ENCODE data around the gene NUDC. TPM values are rescaled to one million over a fixed set of nuclear protein-coding genes. Genes with fewer than 3 reads are reported as not detected.

The NUDC gene
- total RNA-seq, 5 donors from 2014 or later (not counting 1 experiment from before 2014, with no cell fraction given) = 39.1 to 45.7 (median 43.2) TPM

- H3K27ac Mint-ChIP-seq = peak within 1 kb of the TSS; percentile 16 to 61
- Histone ChIP-seq H3K27ac (ENCODE audit: low read length) (no peak within 1 kb of the TSS), H3K4me3 (ENCODE audit: control insufficient read depth in 1 of 2, extremely low read depth in 1 of 2, low read length in 1 of 2) (peak within 1 kb of the TSS; percentile 61 to 72), H3K4me1 (ENCODE audit: control insufficient read depth in 1 of 2, extremely low read depth in 1 of 2, insufficient read depth in 2 of 2, low read length in 2 of 2) (peaks cover 0 to 18% of the 10 kb centered on the region in 2 experiments), H3K36me3 (ENCODE audit: control insufficient read depth in 2 of 2, extremely low read depth in 1 of 2, insufficient read depth in 1 of 2, low read length in 1 of 2) (no peaks in the 10 kb centered on the region), H3K9me3 (no peaks in the 10 kb centered on the region), H3K27me3 (replicated peaks in 1 of 2; ENCODE audit: control insufficient read depth in 2 of 2, extremely low read depth in 1 of 2, insufficient read depth in 2 of 2, low read length in 1 of 2) (peaks cover 4 to 47% of the 10 kb centered on the region in 2 experiments)
- POLR2A ChIA-PET = no interaction called here
- CTCF ChIA-PET = interaction anchor here in 1 of 2 donors (0.7 kb wide), 1 partner anchor 38 kb away, joined by 4 read pairs; no protein-coding TSS in a partner anchor
- ATAC-seq (replicated peaks in 1 of 4) (peak; percentile 92 to 96 (median 95)), DNase-seq (peak; percentile 32 to 73 (median 55))
- H3K36me3 Mint-ChIP-seq = peaks cover 10% of the 10 kb centered on the region
- 2% methylated on average over 84 of the region's 86 CpGs for WGBS (ENCODE audit: insufficient coverage)
- peak within 1 kb of the TSS; percentile 72 to 91 (median 78) for H3K4me3 Mint-ChIP-seq
- H3K9me3 Mint-ChIP-seq = no peaks in the 10 kb centered on the region
- peaks cover 18 to 22% of the 10 kb centered on the region in 2 donors for H3K27me3 Mint-ChIP-seq
- peaks cover 8 to 14% (median 14%) of the 10 kb centered on the region in 3 donors for H3K4me1 Mint-ChIP-seq
Measured at GRCh38 chr1:26959722-26960624, 38.4 kb downstream of the NUDC start, which contains the start of gene KDF1. Gene KDF1 (minus strand): TSS chr1:26960468. CDS start chr1:26952380, 8,088 bp downstream.

GRCh38 chr1:26960625-26960966 lies 39.1 kb downstream of the NUDC start:
- no peak for DNase-seq
- ATAC-seq (replicated peaks in 1 of 4) = no peak
- no peaks in the 10 kb centered on the region for H3K36me3 ChIP-seq (ENCODE audit: control insufficient read depth in 2 of 2, extremely low read depth in 1 of 2, insufficient read depth in 1 of 2, low read length in 1 of 2)
- H3K4me3 Mint-ChIP-seq = peak overlapping the region; percentile 72 to 91 (median 78)
- WGBS (ENCODE audit: insufficient coverage) = 25% methylated on average over 3 of the region's 3 CpGs
- H3K27me3 Mint-ChIP-seq = peaks cover 19 to 23% of the 10 kb centered on the region in 2 donors
- ChIA-PET CTCF (interaction anchor here in 1 of 2 donors (0.7 kb wide), 1 partner anchor 38 kb away, joined by 4 read pairs; no protein-coding TSS in a partner anchor), POLR2A (no interaction called here)
- H3K4me3 ChIP-seq (ENCODE audit: control insufficient read depth in 1 of 2, extremely low read depth in 1 of 2, low read length in 1 of 2) = peak overlapping the region; percentile 61 to 72
- H3K9me3 ChIP-seq = no peaks in the 10 kb centered on the region
- H3K4me1 ChIP-seq (ENCODE audit: control insufficient read depth in 1 of 2, extremely low read depth in 1 of 2, insufficient read depth in 2 of 2, low read length in 2 of 2) = peaks cover 0 to 18% of the 10 kb centered on the region in 2 experiments
- peaks cover 8 to 14% (median 14%) of the 10 kb centered on the region in 3 donors for H3K4me1 Mint-ChIP-seq
- peak overlapping the region; percentile 16 to 61 for H3K27ac Mint-ChIP-seq
- H3K9me3 Mint-ChIP-seq = no peaks in the 10 kb centered on the region
- peaks cover 10% of the 10 kb centered on the region for H3K36me3 Mint-ChIP-seq
- peaks cover 4 to 49% of the 10 kb centered on the region in 2 experiments for H3K27me3 ChIP-seq (replicated peaks in 1 of 2; ENCODE audit: control insufficient read depth in 2 of 2, extremely low read depth in 1 of 2, insufficient read depth in 2 of 2, low read length in 1 of 2)
- no peak overlapping the region for H3K27ac ChIP-seq (ENCODE audit: low read length)

GRCh38 chr1:26961826-26962225 lies 40.3 kb downstream of the NUDC start:
- Histone ChIP-seq H3K36me3 (ENCODE audit: control insufficient read depth in 2 of 2, extremely low read depth in 1 of 2, insufficient read depth in 1 of 2, low read length in 1 of 2) (no peaks in the 10 kb centered on the region), H3K27ac (ENCODE audit: low read length) (no peak overlapping the region), H3K4me1 (ENCODE audit: control insufficient read depth in 1 of 2, extremely low read depth in 1 of 2, insufficient read depth in 2 of 2, low read length in 2 of 2) (peaks cover 0 to 18% of the 10 kb centered on the region in 2 experiments), H3K9me3 (no peaks in the 10 kb centered on the region), H3K4me3 (ENCODE audit: control insufficient read depth in 1 of 2, extremely low read depth in 1 of 2, low read length in 1 of 2) (no peak overlapping the region), H3K27me3 (replicated peaks in 1 of 2; ENCODE audit: control insufficient read depth in 2 of 2, extremely low read depth in 1 of 2, insufficient read depth in 2 of 2, low read length in 1 of 2) (peaks cover 4 to 61% of the 10 kb centered on the region in 2 experiments)
- ATAC-seq (replicated peaks in 1 of 4) (no peak), DNase-seq (no peak)
- H3K36me3 Mint-ChIP-seq = peaks cover 3% of the 10 kb centered on the region
- ChIA-PET POLR2A (interaction anchor here in 1 of 2 donors (0.6 kb wide), 1 partner anchor 838 kb away, joined by 3 read pairs; no protein-coding TSS in a partner anchor), CTCF (interaction anchor here in 1 of 2 donors (0.6 kb wide), 1 partner anchor 1667 kb away, joined by 5 read pairs; no protein-coding TSS in a partner anchor)
- peak overlapping the region in 1 of 3 donors; percentile 17 for H3K4me3 Mint-ChIP-seq
- H3K27ac Mint-ChIP-seq = no peak overlapping the region
- peaks cover 8 to 14% (median 14%) of the 10 kb centered on the region in 3 donors for H3K4me1 Mint-ChIP-seq
- 93% methylated on average over 2 of the region's 3 CpGs for WGBS (ENCODE audit: insufficient coverage)
- H3K27me3 Mint-ChIP-seq = peaks cover 29 to 34% of the 10 kb centered on the region in 2 donors
- H3K9me3 Mint-ChIP-seq = no peaks in the 10 kb centered on the region

- H3K36me3 ChIP-seq (ENCODE audit: control insufficient read depth in 2 of 2, extremely low read depth in 1 of 2, insufficient read depth in 1 of 2, low read length in 1 of 2) = no peaks in the 10 kb centered on the region
- H3K4me3 ChIP-seq (ENCODE audit: control insufficient read depth in 1 of 2, extremely low read depth in 1 of 2, low read length in 1 of 2) = no peak overlapping the region
- no peak overlapping the region for H3K27ac ChIP-seq (ENCODE audit: low read length)
- Mint-ChIP-seq H3K9me3 (no peaks in the 10 kb centered on the region), H3K27me3 (peaks cover 34 to 37% of the 10 kb centered on the region in 2 donors), H3K4me3 (no peak overlapping the region), H3K27ac (no peak overlapping the region), H3K4me1 (peaks cover 5 to 6% (median 6%) of the 10 kb centered on the region in 3 donors), H3K36me3 (no peaks in the 10 kb centered on the region)
- ChIA-PET CTCF (no interaction called here), POLR2A (no interaction called here)
- no peak for ATAC-seq (replicated peaks in 1 of 4)
- DNase-seq = no peak
- WGBS (ENCODE audit: insufficient coverage) = 88% methylated on average over 4 of the region's 6 CpGs
- no peaks in the 10 kb centered on the region for H3K9me3 ChIP-seq
- peaks cover 0 to 7% of the 10 kb centered on the region in 2 experiments for H3K4me1 ChIP-seq (ENCODE audit: control insufficient read depth in 1 of 2, extremely low read depth in 1 of 2, insufficient read depth in 2 of 2, low read length in 2 of 2)
- peaks cover 0 to 68% of the 10 kb centered on the region in 2 experiments for H3K27me3 ChIP-seq (replicated peaks in 1 of 2; ENCODE audit: control insufficient read depth in 2 of 2, extremely low read depth in 1 of 2, insufficient read depth in 2 of 2, low read length in 1 of 2)
Measured at GRCh38 chr1:26965213-26965612, 43.7 kb downstream of the NUDC start.

GRCh38 chr1:26965628-26966027 lies 44.1 kb downstream of the NUDC start:
- Mint-ChIP-seq H3K27ac (no peak overlapping the region), H3K9me3 (no peaks in the 10 kb centered on the region), H3K4me1 (peaks cover 3% of the 10 kb centered on the region in 3 donors), H3K36me3 (no peaks in the 10 kb centered on the region), H3K27me3 (peaks cover 37% of the 10 kb centered on the region in 2 donors), H3K4me3 (no peak overlapping the region)
- H3K4me3 ChIP-seq (ENCODE audit: control insufficient read depth in 1 of 2, extremely low read depth in 1 of 2, low read length in 1 of 2) = no peak overlapping the region
- DNase-seq = no peak
- no peak for ATAC-seq (replicated peaks in 1 of 4)
- no peak overlapping the region for H3K27ac ChIP-seq (ENCODE audit: low read length)
- ChIA-PET CTCF (no interaction called here), POLR2A (no interaction called here)
- peaks cover 0 to 70% of the 10 kb centered on the region in 2 experiments for H3K27me3 ChIP-seq (replicated peaks in 1 of 2; ENCODE audit: control insufficient read depth in 2 of 2, extremely low read depth in 1 of 2, insufficient read depth in 2 of 2, low read length in 1 of 2)
- H3K4me1 ChIP-seq (ENCODE audit: control insufficient read depth in 1 of 2, extremely low read depth in 1 of 2, insufficient read depth in 2 of 2, low read length in 2 of 2) = peaks cover 0 to 3% of the 10 kb centered on the region in 2 experiments
- WGBS (ENCODE audit: insufficient coverage) = 95% methylated on average over 2 of the region's 9 CpGs
- no peaks in the 10 kb centered on the region for H3K9me3 ChIP-seq
- no peaks in the 10 kb centered on the region for H3K36me3 ChIP-seq (ENCODE audit: control insufficient read depth in 2 of 2, extremely low read depth in 1 of 2, insufficient read depth in 1 of 2, low read length in 1 of 2)

- H3K27ac Mint-ChIP-seq = no peak overlapping the region
- POLR2A ChIA-PET = no interaction called here
- Histone ChIP-seq H3K27ac (ENCODE audit: low read length) (no peak overlapping the region), H3K4me3 (ENCODE audit: control insufficient read depth in 1 of 2, extremely low read depth in 1 of 2, low read length in 1 of 2) (no peak overlapping the region), H3K4me1 (ENCODE audit: control insufficient read depth in 1 of 2, extremely low read depth in 1 of 2, insufficient read depth in 2 of 2, low read length in 2 of 2) (no peaks in the 10 kb centered on the region), H3K36me3 (ENCODE audit: control insufficient read depth in 2 of 2, extremely low read depth in 1 of 2, insufficient read depth in 1 of 2, low read length in 1 of 2) (no peaks in the 10 kb centered on the region), H3K9me3 (no peaks in the 10 kb centered on the region), H3K27me3 (replicated peaks in 1 of 2; ENCODE audit: control insufficient read depth in 2 of 2, extremely low read depth in 1 of 2, insufficient read depth in 2 of 2, low read length in 1 of 2) (peaks cover 0 to 53% of the 10 kb centered on the region in 2 experiments)
- peaks cover 16 to 23% of the 10 kb centered on the region in 2 donors for H3K27me3 Mint-ChIP-seq
- WGBS (ENCODE audit: insufficient coverage) = 91% methylated on average over 5 of the region's 7 CpGs
- no peaks in the 10 kb centered on the region for H3K9me3 Mint-ChIP-seq
- ATAC-seq (replicated peaks in 1 of 4) = no peak
- no peaks in the 10 kb centered on the region for H3K36me3 Mint-ChIP-seq
- no peak overlapping the region for H3K4me3 Mint-ChIP-seq
- no peaks in the 10 kb centered on the region for H3K4me1 Mint-ChIP-seq
- CTCF ChIA-PET = no interaction called here
- no peak for DNase-seq
Measured at GRCh38 chr1:26970810-26971209, 49.3 kb downstream of the NUDC start.

Data from T-cell (primary cell).